GM23338 (cell line): ENCODE results near the gene SHISA4. TPM values are rescaled to one million over a fixed set of nuclear protein-coding genes. Genes with fewer than 3 reads are reported as not detected.

Experiments used
- ATAC-seq: fragments of 200-7000 bp; cut with Tn5 transposase; 3 replicates; pipeline ENCODE4 v1.9.1; 2020
- DNase-seq: peaks from one replicate; pipeline ENCODE4 v3.0.0-alpha.2; 2015; ENCODE audit warnings: low spot score
- H2AFZ ChIP-seq: fragments of 200-600 bp; sonication (generic); 2 replicates; pipeline ENCODE4 v1.8.0; 2016; ENCODE audit warnings: antibody characterized with exemption, mild to moderate bottlenecking, moderate library complexity
- H3F3A ChIP-seq: fragments of 200-600 bp; sonication (generic); replicated peaks from 2 replicates; pipeline ENCODE4 v1.8.0; 2017; ENCODE audit warnings: antibody characterized with exemption, mixed run types, low read depth
- H3K27ac ChIP-seq: fragments of 200-600 bp; sonication (generic); 2 replicates; pipeline ENCODE4 v1.6.1; 2016; ENCODE audit warnings: low read depth
- H3K27me3 ChIP-seq: fragments of 200-600 bp; sonication (generic); 2 replicates; pipeline ENCODE4 v1.8.0; 2016; ENCODE audit warnings: mild to moderate bottlenecking, mixed run types, moderate library complexity; ENCODE audit not compliant: insufficient read depth
- H3K36me3 ChIP-seq: fragments of 200-600 bp; sonication (generic); 2 replicates; pipeline ENCODE4 v1.8.0; 2016; ENCODE audit warnings: mild to moderate bottlenecking; ENCODE audit not compliant: insufficient read depth
- H3K4me1 ChIP-seq: fragments of 200-600 bp; sonication (generic); 2 replicates; pipeline ENCODE4 v1.8.0; 2016; ENCODE audit warnings: mild to moderate bottlenecking, moderate library complexity; ENCODE audit not compliant: insufficient read depth
- H3K4me2 ChIP-seq: fragments of 200-600 bp; sonication (generic); 2 replicates; pipeline ENCODE4 v1.7.1; 2017; ENCODE audit warnings: mixed run types
- H3K4me3 ChIP-seq: fragments of 200-600 bp; sonication (generic); 2 replicates; pipeline ENCODE4 v1.6.1; 2016; ENCODE audit warnings: mixed run types
- H3K79me2 ChIP-seq: fragments of 200-600 bp; sonication (generic); replicated peaks from 2 replicates; pipeline ENCODE4 v1.8.0; 2017; ENCODE audit warnings: mild to moderate bottlenecking; ENCODE audit not compliant: insufficient read depth
- H3K9me2 ChIP-seq: fragments of 200-600 bp; sonication (generic); 2 replicates; pipeline ENCODE4 v1.8.0; 2017; ENCODE audit not compliant: insufficient read depth
- H4K20me1 ChIP-seq: fragments of 200-600 bp; sonication (generic); replicated peaks from 2 replicates; pipeline ENCODE4 v1.8.0; 2017; ENCODE audit warnings: mild to moderate bottlenecking; ENCODE audit not compliant: insufficient read depth
- H3K27ac Mint-ChIP-seq: 2 replicates; pipeline ENCODE4 v1.8.0; 2020; ENCODE audit warnings: inconsistent platforms, mild to moderate bottlenecking, moderate library complexity, mixed read lengths
- H3K27me3 Mint-ChIP-seq: 3 replicates; pipeline ENCODE4 v1.8.0; 2022; ENCODE audit warnings: low read depth, mild to moderate bottlenecking, moderate library complexity, mixed read lengths, inconsistent platforms; ENCODE audit not compliant: insufficient read depth, poor library complexity
- H3K36me3 Mint-ChIP-seq: 3 replicates; pipeline ENCODE4 v1.8.0; 2021; ENCODE audit warnings: low read depth, mild to moderate bottlenecking, inconsistent platforms, moderate library complexity, mixed read lengths
- H3K4me1 Mint-ChIP-seq: 3 replicates; pipeline ENCODE4 v1.8.0; 2020; ENCODE audit warnings: mild to moderate bottlenecking, inconsistent platforms, mixed read lengths
- H3K4me3 Mint-ChIP-seq: 3 replicates; pipeline ENCODE4 v1.8.0; 2021; ENCODE audit warnings: moderate library complexity, mild to moderate bottlenecking, inconsistent platforms, mixed read lengths
- H3K9me3 Mint-ChIP-seq: 3 replicates; pipeline ENCODE4 v1.8.0; 2020; ENCODE audit warnings: moderate library complexity, mild to moderate bottlenecking, inconsistent platforms, mixed read lengths
- NANOG ChIP-seq: IDR thresholded peaks from 2 replicates; pipeline ENCODE4 v1.6.1; 2016; ENCODE audit warnings: antibody characterized with exemption, borderline replicate concordance
- POLR2AphosphoS5 ChIP-seq: IDR thresholded peaks from 2 replicates; pipeline ENCODE4 v1.6.1; 2016; ENCODE audit warnings: antibody characterized with exemption, low read depth
- ZNF114 ChIP-seq: fragments of 250-450 bp; sonication (Bioruptor Pico); IDR thresholded peaks from 2 replicates; pipeline ENCODE4 v1.5.0; 2020; ENCODE audit warnings: mild to moderate bottlenecking, moderate library complexity
- polyA plus RNA-seq: library from polyadenylated mRNA; unstranded; fragments of >200 nt; fragmentation: Nextera tagmentation; extraction: Ambion mirVana; gene quantifications from 2 replicates; pipeline ENCODE4 v1.2.1, GENCODE V29; 2016
- total RNA-seq: library from RNA; depleted of rRNA; stranded (reverse); fragments of >200 nt; shearing (Covaris generic); gene quantifications from 2 replicates; pipeline ENCODE4 v1.2.3, GENCODE V29; 2014
- TF ChIP-seq, protein P1 (sequence below): fragments of 250-450 bp; sonication (Bioruptor Pico); IDR thresholded peaks from 2 replicates; pipeline ENCODE4 v1.5.0; 2020; ENCODE audit warnings: mild to moderate bottlenecking, moderate library complexity
- TF ChIP-seq, protein P2 (sequence below): IDR thresholded peaks from 2 replicates; pipeline ENCODE4 v1.6.1; 2016; ENCODE audit warnings: antibody characterized with exemption
- TF ChIP-seq, protein P3 (sequence below): IDR thresholded peaks from one replicate; pipeline ENCODE4 v1.6.1; 2018; ENCODE audit warnings: antibody characterized with exemption; ENCODE audit not compliant: unreplicated experiment
- TF ChIP-seq, protein P4 (sequence below), 2 experiments: fragments of 200-600 bp in 1 of 2; sonication (generic) in 1 of 2; conservative IDR thresholded peaks; 2 replicates each; pipeline versions ENCODE4 v1.5.1 to v1.6.1; 2016 to 2017; ENCODE audit warnings: antibody characterized with exemption in 2 of 2, low read depth in 2 of 2, mild to moderate bottlenecking in 2 of 2, moderate library complexity in 1 of 2

SHISA4 gene
- total and polyA plus RNA-seq, 2 experiments from 2014 or later: 8.0 to 9.2 TPM

DNA sequence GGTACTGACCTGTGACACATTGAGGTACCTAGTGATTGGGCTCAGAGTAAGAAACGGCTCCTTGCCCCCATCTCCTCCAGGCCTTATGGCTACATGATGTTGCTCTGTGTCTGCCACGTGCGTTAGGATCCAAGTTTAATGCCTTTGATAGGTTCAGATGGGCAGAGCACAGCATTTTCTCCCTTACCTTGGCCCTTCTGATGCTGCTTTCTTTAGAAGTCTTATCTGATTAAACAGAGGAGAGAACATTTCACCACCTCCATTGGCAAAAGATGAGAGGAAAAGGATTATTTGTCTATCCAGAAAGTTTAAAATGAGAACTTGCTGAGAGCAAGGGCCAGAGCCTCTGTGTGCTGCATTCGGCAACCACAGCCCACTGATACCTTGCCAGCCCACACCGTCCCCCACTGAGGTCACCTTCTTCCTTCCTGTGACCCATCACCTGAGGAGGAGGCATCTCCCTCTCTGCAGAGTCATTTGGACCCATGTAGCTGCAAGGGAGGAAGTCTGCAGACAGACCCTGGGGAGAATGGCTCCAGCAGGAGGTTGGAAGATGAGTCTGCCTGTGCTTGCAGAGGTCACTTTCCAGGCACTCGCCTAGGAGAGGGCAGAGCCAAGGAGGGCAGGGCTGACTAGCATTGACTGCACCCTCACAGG is 16.7 kb downstream of the SHISA4 start (continued):
- TF ChIP-seq, protein P1, sequence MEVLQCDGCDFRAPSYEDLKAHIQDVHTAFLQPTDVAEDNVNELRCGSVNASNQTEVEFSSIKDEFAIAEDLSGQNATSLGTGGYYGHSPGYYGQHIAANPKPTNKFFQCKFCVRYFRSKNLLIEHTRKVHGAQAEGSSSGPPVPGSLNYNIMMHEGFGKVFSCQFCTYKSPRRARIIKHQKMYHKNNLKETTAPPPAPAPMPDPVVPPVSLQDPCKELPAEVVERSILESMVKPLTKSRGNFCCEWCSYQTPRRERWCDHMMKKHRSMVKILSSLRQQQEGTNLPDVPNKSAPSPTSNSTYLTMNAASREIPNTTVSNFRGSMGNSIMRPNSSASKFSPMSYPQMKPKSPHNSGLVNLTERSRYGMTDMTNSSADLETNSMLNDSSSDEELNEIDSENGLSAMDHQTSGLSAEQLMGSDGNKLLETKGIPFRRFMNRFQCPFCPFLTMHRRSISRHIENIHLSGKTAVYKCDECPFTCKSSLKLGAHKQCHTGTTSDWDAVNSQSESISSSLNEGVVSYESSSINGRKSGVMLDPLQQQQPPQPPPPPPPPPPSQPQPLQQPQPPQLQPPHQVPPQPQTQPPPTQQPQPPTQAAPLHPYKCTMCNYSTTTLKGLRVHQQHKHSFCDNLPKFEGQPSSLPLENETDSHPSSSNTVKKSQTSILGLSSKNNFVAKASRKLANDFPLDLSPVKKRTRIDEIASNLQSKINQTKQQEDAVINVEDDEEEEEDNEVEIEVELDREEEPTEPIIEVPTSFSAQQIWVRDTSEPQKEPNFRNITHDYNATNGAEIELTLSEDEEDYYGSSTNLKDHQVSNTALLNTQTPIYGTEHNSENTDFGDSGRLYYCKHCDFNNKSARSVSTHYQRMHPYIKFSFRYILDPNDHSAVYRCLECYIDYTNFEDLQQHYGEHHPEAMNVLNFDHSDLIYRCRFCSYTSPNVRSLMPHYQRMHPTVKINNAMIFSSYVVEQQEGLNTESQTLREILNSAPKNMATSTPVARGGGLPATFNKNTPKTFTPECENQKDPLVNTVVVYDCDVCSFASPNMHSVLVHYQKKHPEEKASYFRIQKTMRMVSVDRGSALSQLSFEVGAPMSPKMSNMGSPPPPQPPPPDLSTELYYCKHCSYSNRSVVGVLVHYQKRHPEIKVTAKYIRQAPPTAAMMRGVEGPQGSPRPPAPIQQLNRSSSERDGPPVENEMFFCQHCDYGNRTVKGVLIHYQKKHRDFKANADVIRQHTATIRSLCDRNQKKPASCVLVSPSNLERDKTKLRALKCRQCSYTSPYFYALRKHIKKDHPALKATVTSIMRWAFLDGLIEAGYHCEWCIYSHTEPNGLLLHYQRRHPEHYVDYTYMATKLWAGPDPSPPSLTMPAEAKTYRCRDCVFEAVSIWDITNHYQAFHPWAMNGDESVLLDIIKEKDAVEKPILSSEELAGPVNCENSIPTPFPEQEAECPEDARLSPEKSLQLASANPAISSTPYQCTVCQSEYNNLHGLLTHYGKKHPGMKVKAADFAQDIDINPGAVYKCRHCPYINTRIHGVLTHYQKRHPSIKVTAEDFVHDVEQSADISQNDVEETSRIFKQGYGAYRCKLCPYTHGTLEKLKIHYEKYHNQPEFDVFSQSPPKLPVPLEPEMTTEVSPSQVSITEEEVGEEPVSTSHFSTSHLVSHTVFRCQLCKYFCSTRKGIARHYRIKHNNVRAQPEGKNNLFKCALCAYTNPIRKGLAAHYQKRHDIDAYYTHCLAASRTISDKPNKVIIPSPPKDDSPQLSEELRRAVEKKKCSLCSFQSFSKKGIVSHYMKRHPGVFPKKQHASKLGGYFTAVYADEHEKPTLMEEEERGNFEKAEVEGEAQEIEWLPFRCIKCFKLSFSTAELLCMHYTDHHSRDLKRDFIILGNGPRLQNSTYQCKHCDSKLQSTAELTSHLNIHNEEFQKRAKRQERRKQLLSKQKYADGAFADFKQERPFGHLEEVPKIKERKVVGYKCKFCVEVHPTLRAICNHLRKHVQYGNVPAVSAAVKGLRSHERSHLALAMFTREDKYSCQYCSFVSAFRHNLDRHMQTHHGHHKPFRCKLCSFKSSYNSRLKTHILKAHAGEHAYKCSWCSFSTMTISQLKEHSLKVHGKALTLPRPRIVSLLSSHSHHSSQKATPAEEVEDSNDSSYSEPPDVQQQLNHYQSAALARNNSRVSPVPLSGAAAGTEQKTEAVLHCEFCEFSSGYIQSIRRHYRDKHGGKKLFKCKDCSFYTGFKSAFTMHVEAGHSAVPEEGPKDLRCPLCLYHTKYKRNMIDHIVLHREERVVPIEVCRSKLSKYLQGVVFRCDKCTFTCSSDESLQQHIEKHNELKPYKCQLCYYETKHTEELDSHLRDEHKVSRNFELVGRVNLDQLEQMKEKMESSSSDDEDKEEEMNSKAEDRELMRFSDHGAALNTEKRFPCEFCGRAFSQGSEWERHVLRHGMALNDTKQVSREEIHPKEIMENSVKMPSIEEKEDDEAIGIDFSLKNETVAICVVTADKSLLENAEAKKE (CRISPR knock-in tag): no peak
- TF ChIP-seq, protein P2, sequence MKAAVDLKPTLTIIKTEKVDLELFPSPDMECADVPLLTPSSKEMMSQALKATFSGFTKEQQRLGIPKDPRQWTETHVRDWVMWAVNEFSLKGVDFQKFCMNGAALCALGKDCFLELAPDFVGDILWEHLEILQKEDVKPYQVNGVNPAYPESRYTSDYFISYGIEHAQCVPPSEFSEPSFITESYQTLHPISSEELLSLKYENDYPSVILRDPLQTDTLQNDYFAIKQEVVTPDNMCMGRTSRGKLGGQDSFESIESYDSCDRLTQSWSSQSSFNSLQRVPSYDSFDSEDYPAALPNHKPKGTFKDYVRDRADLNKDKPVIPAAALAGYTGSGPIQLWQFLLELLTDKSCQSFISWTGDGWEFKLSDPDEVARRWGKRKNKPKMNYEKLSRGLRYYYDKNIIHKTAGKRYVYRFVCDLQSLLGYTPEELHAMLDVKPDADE: no peak
- TF ChIP-seq ZNF114 (CRISPR knock-in tag): no peak

DNA sequence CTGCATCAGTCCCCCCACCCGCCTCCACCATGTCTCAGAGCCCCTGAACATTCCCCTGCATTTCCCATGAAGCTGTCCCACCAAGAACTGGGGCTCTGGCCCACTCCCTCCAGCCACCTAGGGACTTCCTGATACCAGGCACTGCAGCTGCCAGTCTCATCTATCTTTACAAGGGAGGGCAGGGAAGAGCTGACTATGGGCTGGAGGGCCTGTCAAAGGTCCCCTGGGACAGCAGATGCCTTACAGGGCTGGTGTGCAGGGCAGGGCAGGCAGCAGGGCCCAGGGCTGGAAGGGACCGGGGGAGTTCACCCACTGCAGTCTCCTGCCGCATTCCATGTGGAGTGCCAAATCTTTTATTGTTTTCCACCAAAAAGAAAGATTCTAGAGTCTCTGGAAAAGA is 17.6 kb downstream of the SHISA4 start:
- no peak overlapping the region for H3K27ac ChIP-seq
- Mint-ChIP-seq H3K4me3 (no peak overlapping the region), H3K36me3 (no peaks in the 10 kb centered on the region), H3K27ac (no peak overlapping the region), H3K4me1 (peaks cover 7% of the 10 kb centered on the region; the same call in 1 of the 3 replicates), H3K9me3 (no peaks in the 10 kb centered on the region), H3K27me3 (peaks cover 9% of the 10 kb centered on the region)
- H3K4me3 ChIP-seq: no peak overlapping the region
- DNase-seq: no peak
- no peak overlapping the region for H3K4me2 ChIP-seq
- H3K4me1 ChIP-seq: no peaks in the 10 kb centered on the region
- no peaks in the 10 kb centered on the region for H3K36me3 ChIP-seq
- ATAC-seq: no peak
- H3F3A ChIP-seq: no peaks in the 10 kb centered on the region
- no peaks in the 10 kb centered on the region for H3K79me2 ChIP-seq
- H4K20me1 ChIP-seq: no peaks in the 10 kb centered on the region
- no peaks in the 10 kb centered on the region for H3K27me3 ChIP-seq
- H3K9me2 ChIP-seq: no peaks in the 10 kb centered on the region
- H2AFZ ChIP-seq: no peak overlapping the region
- TF ChIP-seq, protein P3, sequence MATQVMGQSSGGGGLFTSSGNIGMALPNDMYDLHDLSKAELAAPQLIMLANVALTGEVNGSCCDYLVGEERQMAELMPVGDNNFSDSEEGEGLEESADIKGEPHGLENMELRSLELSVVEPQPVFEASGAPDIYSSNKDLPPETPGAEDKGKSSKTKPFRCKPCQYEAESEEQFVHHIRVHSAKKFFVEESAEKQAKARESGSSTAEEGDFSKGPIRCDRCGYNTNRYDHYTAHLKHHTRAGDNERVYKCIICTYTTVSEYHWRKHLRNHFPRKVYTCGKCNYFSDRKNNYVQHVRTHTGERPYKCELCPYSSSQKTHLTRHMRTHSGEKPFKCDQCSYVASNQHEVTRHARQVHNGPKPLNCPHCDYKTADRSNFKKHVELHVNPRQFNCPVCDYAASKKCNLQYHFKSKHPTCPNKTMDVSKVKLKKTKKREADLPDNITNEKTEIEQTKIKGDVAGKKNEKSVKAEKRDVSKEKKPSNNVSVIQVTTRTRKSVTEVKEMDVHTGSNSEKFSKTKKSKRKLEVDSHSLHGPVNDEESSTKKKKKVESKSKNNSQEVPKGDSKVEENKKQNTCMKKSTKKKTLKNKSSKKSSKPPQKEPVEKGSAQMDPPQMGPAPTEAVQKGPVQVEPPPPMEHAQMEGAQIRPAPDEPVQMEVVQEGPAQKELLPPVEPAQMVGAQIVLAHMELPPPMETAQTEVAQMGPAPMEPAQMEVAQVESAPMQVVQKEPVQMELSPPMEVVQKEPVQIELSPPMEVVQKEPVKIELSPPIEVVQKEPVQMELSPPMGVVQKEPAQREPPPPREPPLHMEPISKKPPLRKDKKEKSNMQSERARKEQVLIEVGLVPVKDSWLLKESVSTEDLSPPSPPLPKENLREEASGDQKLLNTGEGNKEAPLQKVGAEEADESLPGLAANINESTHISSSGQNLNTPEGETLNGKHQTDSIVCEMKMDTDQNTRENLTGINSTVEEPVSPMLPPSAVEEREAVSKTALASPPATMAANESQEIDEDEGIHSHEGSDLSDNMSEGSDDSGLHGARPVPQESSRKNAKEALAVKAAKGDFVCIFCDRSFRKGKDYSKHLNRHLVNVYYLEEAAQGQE: no peak
- TF ChIP-seq NANOG (no peak), POLR2AphosphoS5 (no peak)
- TF ChIP-seq, protein P2: no peak
- TF ChIP-seq, protein P4, sequence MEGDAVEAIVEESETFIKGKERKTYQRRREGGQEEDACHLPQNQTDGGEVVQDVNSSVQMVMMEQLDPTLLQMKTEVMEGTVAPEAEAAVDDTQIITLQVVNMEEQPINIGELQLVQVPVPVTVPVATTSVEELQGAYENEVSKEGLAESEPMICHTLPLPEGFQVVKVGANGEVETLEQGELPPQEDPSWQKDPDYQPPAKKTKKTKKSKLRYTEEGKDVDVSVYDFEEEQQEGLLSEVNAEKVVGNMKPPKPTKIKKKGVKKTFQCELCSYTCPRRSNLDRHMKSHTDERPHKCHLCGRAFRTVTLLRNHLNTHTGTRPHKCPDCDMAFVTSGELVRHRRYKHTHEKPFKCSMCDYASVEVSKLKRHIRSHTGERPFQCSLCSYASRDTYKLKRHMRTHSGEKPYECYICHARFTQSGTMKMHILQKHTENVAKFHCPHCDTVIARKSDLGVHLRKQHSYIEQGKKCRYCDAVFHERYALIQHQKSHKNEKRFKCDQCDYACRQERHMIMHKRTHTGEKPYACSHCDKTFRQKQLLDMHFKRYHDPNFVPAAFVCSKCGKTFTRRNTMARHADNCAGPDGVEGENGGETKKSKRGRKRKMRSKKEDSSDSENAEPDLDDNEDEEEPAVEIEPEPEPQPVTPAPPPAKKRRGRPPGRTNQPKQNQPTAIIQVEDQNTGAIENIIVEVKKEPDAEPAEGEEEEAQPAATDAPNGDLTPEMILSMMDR (conservative IDR thresholded peaks at IDR 0.05; ENCODE audit: low read depth in 2 of 2): no peak
